K562 (cell line): ENCODE measurements around the gene AKAIN1.

Source experiments
- EP300 ChIP-seq: IDR thresholded peaks from 2 replicates; pipeline ENCODE4 v1.6.1; 2012; ENCODE audit warnings: low read length, improper control_type of control experiment
- FOXA1 ChIP-seq: fragments of 450-650 bp; IDR thresholded peaks from 2 replicates; pipeline ENCODE4 v1.6.1; 2016; ENCODE audit warnings: mild to moderate bottlenecking, borderline replicate concordance
- RFX5 ChIP-seq: IDR thresholded peaks from 2 replicates; pipeline ENCODE4 v1.6.1; 2011; ENCODE audit warnings: low read depth, mild to moderate bottlenecking, improper control_type of control experiment, low read length

DNA sequence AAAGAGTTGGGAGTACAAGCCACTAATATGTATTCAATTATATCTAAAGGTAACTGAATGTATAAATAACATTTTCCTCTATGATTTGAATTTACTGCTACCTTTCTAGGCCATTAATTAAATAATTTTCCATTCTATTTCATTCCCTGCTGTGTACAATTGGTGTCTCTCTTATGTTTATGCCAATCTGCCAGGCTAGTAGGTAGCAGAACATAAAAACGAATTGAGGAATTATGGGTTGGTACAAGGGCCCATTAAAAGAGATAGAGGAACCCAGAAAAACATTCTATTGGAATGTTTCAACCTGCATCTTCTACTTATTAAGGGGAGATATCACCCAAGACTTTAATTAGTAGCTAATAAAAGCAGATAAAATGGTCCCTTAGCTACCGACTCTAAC, 32.2 kb downstream of the AKAIN1 start:
- no peak for TF ChIP-seq EP300
- no peak for TF ChIP-seq FOXA1
- TF ChIP-seq RFX5 = no peak
